Measurements from ENCODE around the gene PARS2.

The PARS2 gene

GRCh38 chr1:54772951-54773350, 8.6 kb upstream of the PARS2 start:
- Histone ChIP-seq H3K27me3 (peaks cover 0 to 27% of the 10 kb centered on the region in 2 donors), H3K36me3 (no peaks in the 10 kb centered on the region), H3K4me3 (no peak overlapping the region), H3K4me1 (no peaks in the 10 kb centered on the region), H3K27ac (no peak overlapping the region), H3K9me3 (no peaks in the 10 kb centered on the region)
- no peak for DNase-seq
- intact Hi-C loops (cut with DNase I; ENCODE audit: low total_unique reads): no loop called here
- TF ChIP-seq CTCF (IDR thresholded peaks at IDR 0.05): no peak

- no peak for DNase-seq
- Histone ChIP-seq H3K36me3 (no peaks in the 10 kb centered on the region), H3K27ac (no peak overlapping the region), H3K27me3 (peaks cover 0 to 6% of the 10 kb centered on the region in 2 donors), H3K9me3 (no peaks in the 10 kb centered on the region), H3K4me1 (peaks cover 8 to 13% (median 10%) of the 10 kb centered on the region in 4 donors), H3K4me3 (no peak overlapping the region)
- no peak for TF ChIP-seq CTCF (IDR thresholded peaks at IDR 0.05)
- intact Hi-C loops (cut with DNase I; ENCODE audit: low total_unique reads): no loop called here
Measured at GRCh38 chr1:54768093-54768492, 3.8 kb upstream of the PARS2 start.

- no peaks in the 10 kb centered on the region for H3K36me3 ChIP-seq
- peaks cover 10 to 14% (median 10%) of the 10 kb centered on the region in 4 donors for H3K4me1 ChIP-seq
- peaks cover 0 to 6% of the 10 kb centered on the region in 2 donors for H3K27me3 ChIP-seq
- DNase-seq: no peak
- H3K27ac ChIP-seq: no peak overlapping the region
- H3K4me3 ChIP-seq: no peak overlapping the region
- TF ChIP-seq CTCF (IDR thresholded peaks at IDR 0.05): no peak
- no peaks in the 10 kb centered on the region for H3K9me3 ChIP-seq
- intact Hi-C loops (cut with DNase I; ENCODE audit: low total_unique reads): no loop called here
Measured at GRCh38 chr1:54767526-54767925, 3.2 kb upstream of the PARS2 start.

GRCh38 chr1:54766726-54767125, 2.4 kb upstream of the PARS2 start:
- no peak for DNase-seq
- H3K9me3 ChIP-seq: no peaks in the 10 kb centered on the region
- no peak overlapping the region for H3K27ac ChIP-seq
- peaks cover 0 to 2% of the 10 kb centered on the region in 2 donors for H3K27me3 ChIP-seq
- TF ChIP-seq CTCF (IDR thresholded peaks at IDR 0.05): no peak
- no peak overlapping the region for H3K4me3 ChIP-seq
- intact Hi-C loops (cut with DNase I; ENCODE audit: low total_unique reads): no loop called here
- H3K36me3 ChIP-seq: no peaks in the 10 kb centered on the region
- H3K4me1 ChIP-seq: peaks cover 10 to 14% (median 10%) of the 10 kb centered on the region in 4 donors

GRCh38 chr1:54764922-54765561, 719 bp upstream of the PARS2 start:
- no peak for DNase-seq
- H3K9me3 ChIP-seq: no peaks in the 10 kb centered on the region
- peaks cover 0 to 2% of the 10 kb centered on the region in 2 donors for H3K27me3 ChIP-seq
- TF ChIP-seq CTCF (IDR thresholded peaks at IDR 0.05): no peak
- peak overlapping the region; percentile 71 to 94 for H3K4me3 ChIP-seq
- peaks cover 10 to 14% (median 10%) of the 10 kb centered on the region in 4 donors for H3K4me1 ChIP-seq
- no peaks in the 10 kb centered on the region for H3K36me3 ChIP-seq
- intact Hi-C loops (cut with DNase I; ENCODE audit: low total_unique reads): no loop called here
- peak overlapping the region; percentile 57 for H3K27ac ChIP-seq

GRCh38 chr1:54763816-54764132, 549 bp downstream of the PARS2 start:
- H3K4me1 ChIP-seq: peaks cover 10 to 14% (median 10%) of the 10 kb centered on the region in 4 donors
- intact Hi-C loops (cut with DNase I; ENCODE audit: low total_unique reads): no loop called here
- TF ChIP-seq CTCF (IDR thresholded peaks at IDR 0.05): no peak
- no peak for DNase-seq
- H3K36me3 ChIP-seq: peaks cover 0 to 4% (median 1%) of the 10 kb centered on the region in 3 donors
- peak overlapping the region; percentile 71 to 94 for H3K4me3 ChIP-seq
- H3K27ac ChIP-seq: peak overlapping the region; percentile 75 to 78
- no peaks in the 10 kb centered on the region for H3K9me3 ChIP-seq
- peaks cover 0 to 2% of the 10 kb centered on the region in 2 donors for H3K27me3 ChIP-seq
